OCI-LY3 (cell line): Measurements from ENCODE around the gene PRPF31.

Source experiments
- H2AFZ ChIP-seq: fragments of 200-600, 300-600 bp; shearing (Covaris generic); 2 replicates; pipeline ENCODE4 v1.6.0; 2014; ENCODE audit warnings: antibody characterized with exemption, low read depth, low read length
- H3K27ac ChIP-seq: fragments of 200-600, 300-600 bp; sonication (generic); 2 replicates; pipeline ENCODE4 v1.5.1; 2014; ENCODE audit warnings: mild to moderate bottlenecking, low read length, moderate library complexity, mixed read lengths
- H3K27me3 ChIP-seq: fragments of 200-600, 300-600 bp; sonication (generic); 2 replicates; pipeline ENCODE4 v1.6.1; 2014; ENCODE audit warnings: low read depth, low read length, mixed read lengths
- H3K36me3 ChIP-seq: fragments of 200-600, 300-600 bp; sonication (generic); replicated peaks from 2 replicates; pipeline ENCODE3; 2014; ENCODE audit warnings: low read depth, low read length, mixed read lengths
- H3K4me1 ChIP-seq: fragments of 300-600, 200-600 bp; sonication (generic); 2 replicates; pipeline ENCODE4 v1.6.1; 2014; ENCODE audit warnings: low read length, mixed read lengths
- H3K4me2 ChIP-seq: fragments of 200-600, 300-600 bp; sonication (generic); 2 replicates; pipeline ENCODE4 v1.6.1; 2014; ENCODE audit warnings: low read length, mixed read lengths
- H3K4me3 ChIP-seq: fragments of 300-600, 200-600 bp; sonication (generic); 2 replicates; pipeline ENCODE4 v1.5.1; 2014; ENCODE audit warnings: antibody characterized with exemption, mild to moderate bottlenecking, low read length, moderate library complexity
- H3K79me2 ChIP-seq: fragments of 300-600, 200-600 bp; shearing (Covaris generic); 2 replicates; pipeline ENCODE4 v1.6.1; 2014; ENCODE audit warnings: mild to moderate bottlenecking, low read length, mixed read lengths
- H3K9ac ChIP-seq: fragments of 300-600, 200-600 bp; shearing (Covaris generic); 2 replicates; pipeline ENCODE4 v1.6.0; 2014; ENCODE audit warnings: mild to moderate bottlenecking, low read length, moderate library complexity
- H3K9me3 ChIP-seq: fragments of 200-600, 300-600 bp; shearing (Covaris generic); 2 replicates; pipeline ENCODE4 v1.6.1; 2014; ENCODE audit warnings: low read length, mixed read lengths; ENCODE audit not compliant: insufficient read depth
- H4K20me1 ChIP-seq: fragments of 200-600, 300-600 bp; sonication (generic); 2 replicates; pipeline ENCODE4 v1.6.1; 2016; ENCODE audit warnings: low read length, mixed read lengths; ENCODE audit not compliant: insufficient read depth
- EZH2phosphoT487 ChIP-seq: fragments of 200-600 bp; shearing (Covaris generic); IDR thresholded peaks from 2 replicates; pipeline ENCODE4 v1.6.1; 2018; ENCODE audit warnings: antibody characterized with exemption, mixed run types, low read depth
- TF ChIP-seq, protein P1 (sequence below): fragments of 200-600, 300-600 bp; sonication (generic); IDR thresholded peaks from 2 replicates; pipeline ENCODE4 v1.5.1; 2014; ENCODE audit warnings: antibody characterized with exemption, low read length, low read depth

The PRPF31 gene

DNA sequence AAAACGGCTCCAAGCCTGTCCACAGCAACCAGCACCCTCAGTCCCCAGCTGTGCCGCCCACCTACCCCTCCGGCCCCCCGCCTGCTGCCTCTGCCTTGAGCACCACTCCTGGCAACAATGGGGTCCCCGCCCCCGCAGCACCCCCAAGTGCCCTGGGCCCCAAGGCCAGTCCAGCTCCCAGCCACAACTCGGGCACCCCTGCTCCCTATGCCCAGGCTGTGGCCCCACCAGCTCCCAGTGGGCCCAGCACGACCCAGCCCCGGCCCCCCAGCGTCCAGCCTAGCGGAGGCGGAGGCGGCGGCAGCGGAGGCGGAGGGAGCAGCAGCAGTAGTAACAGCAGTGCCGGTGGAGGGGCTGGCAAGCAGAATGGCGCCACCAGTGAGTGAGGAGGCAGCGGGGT is 32.6 kb downstream of the PRPF31 start:
- Histone ChIP-seq H3K9me3 (no peaks in the 10 kb centered on the region), H4K20me1 (peaks cover 4% of the 10 kb centered on the region; the same call in 1 of the 2 replicates), H3K9ac (no peak overlapping the region), H3K36me3 (peaks cover 87% of the 10 kb centered on the region), H3K27me3 (no peaks in the 10 kb centered on the region), H3K79me2 (no peaks in the 10 kb centered on the region), H3K4me1 (no peaks in the 10 kb centered on the region), H2AFZ (no peak overlapping the region), H3K4me3 (no peak overlapping the region), H3K27ac (no peak overlapping the region), H3K4me2 (no peak overlapping the region)
- TF ChIP-seq, protein P1, sequence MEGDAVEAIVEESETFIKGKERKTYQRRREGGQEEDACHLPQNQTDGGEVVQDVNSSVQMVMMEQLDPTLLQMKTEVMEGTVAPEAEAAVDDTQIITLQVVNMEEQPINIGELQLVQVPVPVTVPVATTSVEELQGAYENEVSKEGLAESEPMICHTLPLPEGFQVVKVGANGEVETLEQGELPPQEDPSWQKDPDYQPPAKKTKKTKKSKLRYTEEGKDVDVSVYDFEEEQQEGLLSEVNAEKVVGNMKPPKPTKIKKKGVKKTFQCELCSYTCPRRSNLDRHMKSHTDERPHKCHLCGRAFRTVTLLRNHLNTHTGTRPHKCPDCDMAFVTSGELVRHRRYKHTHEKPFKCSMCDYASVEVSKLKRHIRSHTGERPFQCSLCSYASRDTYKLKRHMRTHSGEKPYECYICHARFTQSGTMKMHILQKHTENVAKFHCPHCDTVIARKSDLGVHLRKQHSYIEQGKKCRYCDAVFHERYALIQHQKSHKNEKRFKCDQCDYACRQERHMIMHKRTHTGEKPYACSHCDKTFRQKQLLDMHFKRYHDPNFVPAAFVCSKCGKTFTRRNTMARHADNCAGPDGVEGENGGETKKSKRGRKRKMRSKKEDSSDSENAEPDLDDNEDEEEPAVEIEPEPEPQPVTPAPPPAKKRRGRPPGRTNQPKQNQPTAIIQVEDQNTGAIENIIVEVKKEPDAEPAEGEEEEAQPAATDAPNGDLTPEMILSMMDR: no peak
- no peak for TF ChIP-seq EZH2phosphoT487

DNA sequence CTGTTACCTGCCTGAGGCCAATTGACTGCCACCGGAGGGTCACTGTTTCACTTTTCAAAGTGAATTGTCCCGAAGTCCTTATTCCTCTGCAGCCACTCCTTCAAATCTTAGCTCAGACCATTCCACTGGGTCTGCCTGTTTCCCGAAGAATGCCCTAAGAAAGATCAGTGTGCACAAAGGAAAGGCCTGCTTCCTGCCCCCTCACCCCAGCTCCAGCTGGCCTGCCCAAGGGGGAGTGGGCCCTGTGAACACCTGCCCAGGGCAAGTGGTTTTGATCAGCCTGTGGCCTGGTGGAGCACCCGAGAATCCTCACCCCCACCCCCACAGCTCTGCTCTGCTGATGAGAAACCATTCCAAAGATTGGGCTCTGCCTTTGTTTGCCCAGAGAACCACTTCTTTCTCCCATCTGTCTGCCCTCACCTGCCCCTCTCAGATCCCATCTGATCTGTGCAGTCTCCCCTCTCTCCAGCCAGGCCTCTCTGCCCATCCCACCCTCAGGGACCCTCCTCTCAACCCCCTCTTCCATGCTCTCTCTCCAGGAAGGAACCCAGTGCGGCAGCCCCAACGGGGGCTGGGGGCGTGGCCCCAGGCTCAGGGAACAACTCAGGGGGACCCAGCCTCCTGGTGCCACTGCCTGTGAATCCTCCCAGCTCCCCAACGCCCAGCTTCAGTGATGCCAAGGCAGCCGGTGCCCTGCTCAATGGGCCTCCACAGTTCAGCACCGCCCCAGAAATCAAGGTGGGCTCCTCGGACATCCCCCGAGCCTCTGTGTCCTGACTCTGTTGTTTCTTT is 33.7 kb downstream of the PRPF31 start:
- Histone ChIP-seq H2AFZ (no peak overlapping the region), H3K9ac (no peak overlapping the region), H3K27me3 (no peaks in the 10 kb centered on the region), H3K4me1 (no peaks in the 10 kb centered on the region), H3K36me3 (peaks cover 86% of the 10 kb centered on the region), H3K9me3 (no peaks in the 10 kb centered on the region), H3K27ac (no peak overlapping the region), H3K4me3 (no peak overlapping the region), H3K79me2 (no peaks in the 10 kb centered on the region), H3K4me2 (no peak overlapping the region), H4K20me1 (peaks cover 4% of the 10 kb centered on the region; the same call in 1 of the 2 replicates)
- TF ChIP-seq EZH2phosphoT487: no peak
- TF ChIP-seq, protein P1: no peak

DNA sequence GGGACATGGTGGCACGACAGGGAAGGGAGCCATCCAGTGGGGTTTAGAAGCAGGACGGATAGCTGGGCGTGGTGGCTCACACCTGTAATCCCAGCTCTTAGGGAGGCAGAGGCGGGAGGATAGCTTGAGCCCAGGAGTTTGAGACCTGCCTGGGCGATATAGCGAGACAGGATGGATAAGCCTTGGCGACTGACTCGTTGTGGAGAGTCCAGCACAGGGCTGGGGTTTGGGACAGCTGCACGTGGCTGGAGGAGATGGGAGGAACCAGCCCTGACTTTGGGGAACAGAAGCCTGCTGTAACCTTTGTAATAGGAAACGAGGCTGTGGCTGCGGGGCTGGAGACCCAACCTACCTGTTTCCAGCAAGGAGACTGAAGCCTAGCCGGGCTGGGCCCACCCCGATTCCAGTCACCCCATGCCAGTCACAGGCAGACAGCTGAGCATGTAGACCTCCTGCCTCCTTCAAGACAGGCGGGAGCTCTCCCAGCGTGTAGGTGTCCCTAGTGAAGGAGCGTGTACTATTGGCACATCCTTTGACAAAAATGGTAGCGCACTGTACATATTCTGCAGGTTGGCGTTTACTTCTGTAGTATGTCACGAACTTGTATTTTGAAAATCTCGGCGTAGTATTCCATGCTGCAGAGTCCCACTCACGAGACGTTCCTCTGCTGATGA is 35.9 kb downstream of the PRPF31 start:
- Histone ChIP-seq H3K9ac (no peak overlapping the region), H3K79me2 (no peaks in the 10 kb centered on the region), H3K4me3 (no peak overlapping the region), H3K27ac (no peak overlapping the region), H3K4me2 (no peak overlapping the region), H3K36me3 (peaks cover 84% of the 10 kb centered on the region), H3K4me1 (no peaks in the 10 kb centered on the region), H3K27me3 (no peaks in the 10 kb centered on the region), H2AFZ (no peak overlapping the region), H4K20me1 (0 out of 2 replicates have a peak, but pooled peaks cover 4% of the 10 kb centered on the region), H3K9me3 (no peaks in the 10 kb centered on the region)
- TF ChIP-seq, protein P1: no peak
- TF ChIP-seq EZH2phosphoT487: no peak

DNA sequence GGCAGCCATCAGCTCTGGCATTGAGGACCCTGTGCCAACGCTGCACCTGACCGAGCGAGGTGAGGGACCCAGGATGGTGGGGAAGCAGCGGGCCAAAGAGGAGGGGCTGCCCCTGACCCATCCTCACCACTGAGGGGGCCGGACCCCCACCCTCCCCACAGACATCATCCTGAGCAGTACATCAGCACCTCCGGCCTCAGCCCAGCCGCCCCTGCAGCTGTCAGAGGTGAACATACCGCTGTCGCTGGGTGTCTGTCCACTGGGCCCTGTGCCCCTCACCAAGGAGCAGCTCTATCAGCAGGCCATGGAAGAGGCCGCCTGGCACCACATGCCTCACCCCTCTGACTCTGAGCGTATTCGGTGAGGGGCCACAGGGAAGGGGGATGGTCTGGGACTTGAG is 36.7 kb downstream of the PRPF31 start:
- Histone ChIP-seq H3K4me1 (no peaks in the 10 kb centered on the region), H3K36me3 (peaks cover 81% of the 10 kb centered on the region), H3K27me3 (no peaks in the 10 kb centered on the region), H3K79me2 (no peaks in the 10 kb centered on the region), H3K27ac (no peak overlapping the region), H3K4me3 (no peak overlapping the region), H3K9ac (no peak overlapping the region), H2AFZ (no peak overlapping the region), H3K4me2 (no peak overlapping the region), H3K9me3 (no peaks in the 10 kb centered on the region), H4K20me1 (0 out of 2 replicates have a peak, but pooled peaks cover 4% of the 10 kb centered on the region)
- TF ChIP-seq, protein P1: no peak
- no peak for TF ChIP-seq EZH2phosphoT487
